M059J (cell line): ENCODE data around the gene ZDHHC11B. TPM values are rescaled to one million over a fixed set of nuclear protein-coding genes. Genes with fewer than 3 reads are reported as not detected.
"Not testable (repeated sequence)": the region's sequence is repeated elsewhere in the genome, so short reads cannot be mapped to it uniquely, and the experiment has no call there.

Source experiments
- DNase-seq: peaks from one replicate; pipeline ENCODE4 v3.0.0-alpha.2; 2012; ENCODE audit warnings: low read depth
- total RNA-seq: library from RNA; depleted of rRNA; stranded (reverse); fragments of >200 nt; shearing (Covaris generic); gene quantifications from 2 replicates; pipeline ENCODE4 v1.2.3, GENCODE V29; 2014

ZDHHC11B gene
- total RNA-seq, 1 experiment from 2014 or later, result not detected

DNA sequence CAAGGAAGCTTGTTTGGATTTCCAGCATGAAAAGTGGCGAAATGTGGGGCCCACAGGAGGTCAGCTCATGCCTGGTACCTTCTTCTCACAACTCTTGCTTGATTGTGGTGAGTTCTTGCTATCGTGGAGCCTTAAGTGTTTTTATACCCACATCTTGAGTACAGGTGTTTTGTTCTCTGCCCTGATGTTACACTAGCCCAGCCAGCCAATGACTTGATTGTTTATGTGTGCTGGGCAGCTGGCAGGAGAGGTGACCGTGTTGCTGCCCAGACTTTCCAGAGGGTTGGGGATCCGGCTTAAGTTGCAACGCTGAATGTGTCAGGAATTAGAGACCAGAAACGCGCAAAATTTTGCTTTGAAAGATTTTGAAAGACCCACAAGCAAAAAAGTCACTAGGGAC, 67.4 kb downstream of the ZDHHC11B start:
- no peak for DNase-seq

DNA sequence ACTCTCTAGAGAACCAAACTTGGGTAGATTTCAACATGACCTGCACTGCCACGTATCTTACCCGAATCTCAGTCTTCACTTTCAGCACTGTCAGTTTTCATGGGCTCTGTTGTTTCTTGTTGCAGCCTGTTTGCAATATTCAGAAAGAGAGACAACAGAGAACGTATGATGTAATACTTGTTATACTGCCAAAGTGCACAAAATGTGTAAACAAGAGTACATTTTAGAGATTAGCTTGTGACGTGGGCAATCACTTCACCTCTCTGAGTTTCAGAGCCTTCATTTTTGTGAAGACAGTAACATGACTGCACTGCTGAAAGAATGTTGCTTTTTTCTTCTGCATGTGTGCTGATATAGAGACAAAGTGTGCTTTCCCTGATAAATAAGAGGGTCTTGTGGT, 67.8 kb downstream of the ZDHHC11B start:
- DNase-seq, result not testable (repeated sequence)

DNA sequence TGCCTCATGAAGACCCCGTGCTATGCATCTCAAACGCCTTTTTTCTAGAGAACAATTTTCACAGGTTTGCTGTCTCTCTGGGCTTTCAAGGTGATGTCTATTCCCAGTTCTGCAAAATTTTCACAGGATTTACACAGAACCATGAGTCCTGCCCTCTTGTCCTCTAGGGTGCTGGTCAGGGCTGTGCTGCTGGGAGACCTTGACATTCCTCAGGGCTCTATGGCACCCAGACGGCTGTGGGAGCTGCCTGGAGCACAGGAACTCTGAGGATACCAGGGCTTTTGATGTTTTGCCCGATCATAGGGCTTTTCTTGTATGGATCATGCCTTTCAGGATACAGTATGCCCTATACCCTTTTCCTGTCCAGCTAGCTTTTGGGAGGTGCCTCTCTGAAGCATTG, 68.9 kb downstream of the ZDHHC11B start:
- DNase-seq, result not testable (repeated sequence)

DNA sequence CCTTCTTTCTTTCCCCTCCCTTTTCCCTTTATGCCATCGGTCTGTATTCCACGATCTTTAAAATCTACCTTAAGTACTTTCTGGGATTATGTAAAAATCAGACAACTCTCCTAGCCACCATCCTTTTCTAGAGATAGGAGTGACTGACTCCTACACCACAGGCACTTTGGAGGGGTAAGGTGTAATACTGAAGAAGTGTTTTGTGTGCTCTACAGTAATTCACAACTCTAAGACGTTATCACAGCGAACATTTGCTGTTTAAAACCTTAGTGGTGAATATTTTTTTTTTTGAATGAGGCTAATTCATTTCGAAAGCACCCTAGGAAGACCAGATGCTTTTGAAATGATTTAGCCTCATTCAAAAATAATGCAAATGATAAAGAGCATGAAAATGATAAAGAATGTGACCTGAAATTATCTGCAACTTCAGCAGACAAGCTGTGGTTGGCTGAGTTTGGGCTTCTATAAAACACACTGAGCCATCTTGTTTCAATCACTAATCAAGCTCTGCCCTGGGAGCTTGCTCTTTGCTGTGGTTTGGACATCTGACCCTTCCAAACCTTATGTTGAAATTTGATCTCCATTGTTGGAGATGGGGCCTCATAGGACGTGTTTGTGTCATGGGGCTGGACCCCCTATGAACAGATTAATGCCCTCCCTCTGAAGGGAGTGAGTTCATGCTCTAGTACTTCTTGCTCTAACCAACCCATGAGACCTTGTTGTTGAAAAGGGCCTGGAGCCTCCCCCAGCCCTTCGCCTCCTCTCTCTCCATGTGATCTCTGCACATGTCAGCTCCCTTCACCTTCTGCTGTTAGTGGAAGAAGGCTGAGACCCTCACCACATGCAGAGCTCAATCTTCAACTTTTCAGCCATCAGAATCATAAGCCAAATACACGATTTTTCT, 70.1 kb downstream of the ZDHHC11B start:
- not testable (repeated sequence) for DNase-seq

DNA sequence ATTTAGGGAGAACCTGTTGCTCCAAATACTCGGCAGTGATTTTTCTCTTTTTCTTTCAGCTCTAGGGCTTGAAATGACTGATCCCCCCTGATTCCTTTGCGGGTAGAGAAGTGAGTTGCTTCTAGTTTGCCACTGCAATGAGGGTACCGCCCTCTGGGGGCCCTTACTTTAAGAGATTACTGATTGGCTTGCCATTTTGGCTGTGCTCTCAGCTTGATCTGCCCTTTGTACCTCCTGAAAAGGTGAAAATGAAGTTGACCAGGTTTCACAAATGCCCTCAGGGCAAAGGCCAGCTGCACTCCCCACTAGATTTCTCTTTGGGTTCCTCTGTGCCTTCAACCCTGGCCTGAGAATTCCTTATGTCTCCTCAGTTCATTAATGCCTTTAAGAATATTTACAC, 70.8 kb downstream of the ZDHHC11B start:
- not testable (repeated sequence) for DNase-seq

DNA sequence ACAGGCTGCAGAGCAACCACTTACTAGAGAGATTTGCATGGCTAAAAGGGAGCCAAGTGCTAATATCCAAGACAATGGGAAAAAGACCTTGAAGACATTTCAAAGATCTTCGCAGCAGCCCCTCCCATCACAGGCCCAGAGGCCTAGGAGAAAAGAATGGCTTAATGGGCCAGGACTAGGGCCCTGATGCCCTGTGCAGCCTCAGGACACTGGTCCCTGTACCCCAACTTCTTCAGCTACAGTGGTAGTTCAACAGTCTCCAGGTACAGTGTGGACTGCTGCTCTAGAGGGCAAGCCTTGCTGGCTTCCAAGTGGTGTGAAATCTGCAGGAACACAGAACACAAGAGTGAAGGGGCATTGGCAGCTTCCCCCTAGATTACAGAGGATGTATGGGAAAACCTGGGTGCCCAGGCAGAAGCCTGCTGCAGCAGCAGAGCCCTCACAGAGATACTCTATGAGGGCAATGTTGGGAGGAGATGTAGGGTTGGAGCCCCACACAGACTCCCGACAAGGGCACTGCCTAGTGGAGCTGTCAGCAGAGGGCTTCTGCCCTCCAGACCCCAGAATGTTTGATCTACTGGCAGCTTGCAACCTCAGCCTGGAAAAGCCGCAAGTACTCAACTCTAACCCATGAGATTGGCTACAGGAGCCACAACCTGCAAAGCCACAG, 75.5 kb downstream of the ZDHHC11B start:
- DNase-seq, result not testable (repeated sequence)

DNA sequence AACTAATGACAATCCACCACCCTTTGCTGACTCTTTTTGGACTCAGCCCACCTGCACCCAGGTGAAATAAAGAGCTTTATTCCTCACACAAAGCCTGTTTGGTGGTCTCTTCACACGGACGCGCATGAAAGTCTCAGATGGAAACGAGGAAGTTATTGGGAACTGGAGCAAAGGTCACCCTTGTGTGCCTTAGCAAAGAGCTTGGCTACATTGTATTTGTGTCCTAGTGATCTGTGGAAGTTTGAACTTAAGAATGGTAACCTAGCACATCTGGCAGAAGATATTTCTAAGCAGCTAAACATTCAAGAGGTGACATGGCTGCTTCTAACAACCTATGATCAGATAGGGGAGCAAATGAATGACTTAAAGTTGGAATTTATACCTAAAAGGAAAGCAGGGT, 76.2 kb downstream of the ZDHHC11B start:
- not testable (repeated sequence) for DNase-seq

DNA sequence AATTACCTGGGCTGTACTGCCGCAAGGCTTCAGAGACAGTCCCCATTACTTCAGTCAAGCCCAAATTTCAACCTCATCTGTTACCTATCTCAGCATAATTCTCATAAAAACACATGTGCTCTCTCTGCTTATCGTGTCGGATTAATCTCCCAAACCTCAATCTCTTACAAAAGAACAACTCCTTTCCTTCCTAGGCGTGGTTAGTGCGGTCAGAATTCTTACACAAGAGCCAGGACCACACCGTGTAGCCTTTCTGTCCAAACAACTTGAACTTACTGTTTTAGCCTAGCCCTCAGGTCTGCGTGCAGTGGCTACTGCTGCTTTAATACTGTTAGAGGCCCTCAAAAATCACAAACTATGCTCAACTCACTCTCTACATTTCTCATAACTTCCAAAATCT, 78.4 kb downstream of the ZDHHC11B start:
- DNase-seq, result not testable (repeated sequence)

DNA sequence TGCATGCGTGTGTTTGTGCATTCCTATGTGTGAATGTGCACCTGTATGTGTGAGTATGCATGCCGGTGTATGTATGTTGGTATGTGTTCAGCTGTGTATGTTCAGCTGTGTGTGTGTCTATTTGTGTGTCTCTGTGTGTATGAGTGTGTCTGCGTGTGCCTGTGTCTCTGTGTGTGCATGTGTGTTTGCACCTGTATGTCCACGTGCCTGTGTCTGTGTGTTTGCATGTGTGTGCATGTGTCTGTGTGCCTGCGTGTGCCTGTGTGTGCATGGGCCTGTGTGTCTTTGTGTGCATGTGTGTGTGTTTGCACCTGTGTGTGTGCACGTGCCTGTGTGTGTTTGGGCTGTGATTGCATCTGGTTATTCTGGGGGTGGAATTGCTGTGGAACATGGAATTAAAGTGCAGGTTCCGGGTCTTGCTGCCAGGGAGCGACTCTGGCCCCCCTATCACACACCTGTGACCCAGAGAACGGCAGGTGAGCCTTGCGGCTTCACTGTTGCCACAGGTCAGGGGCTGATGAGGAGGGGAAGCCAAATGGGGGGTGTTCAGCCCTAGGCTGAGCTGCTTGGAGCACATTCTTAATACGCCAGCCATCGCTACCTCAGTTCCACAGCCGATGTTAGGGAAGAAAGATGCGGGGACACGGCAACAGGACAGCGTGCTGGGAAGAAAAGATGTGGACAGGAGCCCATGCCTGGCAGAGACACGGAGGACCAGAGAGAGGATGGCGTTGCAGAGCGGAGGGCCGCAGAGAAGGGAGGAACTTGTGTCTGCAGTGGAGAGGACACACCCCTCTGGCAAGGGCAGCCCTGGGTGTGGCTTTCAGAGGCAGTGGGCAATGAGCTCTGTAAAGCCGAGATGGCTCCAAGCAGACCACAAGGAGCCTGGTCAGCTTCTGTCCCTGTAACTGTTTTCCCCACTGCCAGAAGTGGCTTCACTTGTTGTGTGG, 87.5 kb downstream of the ZDHHC11B start:
- not testable (repeated sequence) for DNase-seq

DNA sequence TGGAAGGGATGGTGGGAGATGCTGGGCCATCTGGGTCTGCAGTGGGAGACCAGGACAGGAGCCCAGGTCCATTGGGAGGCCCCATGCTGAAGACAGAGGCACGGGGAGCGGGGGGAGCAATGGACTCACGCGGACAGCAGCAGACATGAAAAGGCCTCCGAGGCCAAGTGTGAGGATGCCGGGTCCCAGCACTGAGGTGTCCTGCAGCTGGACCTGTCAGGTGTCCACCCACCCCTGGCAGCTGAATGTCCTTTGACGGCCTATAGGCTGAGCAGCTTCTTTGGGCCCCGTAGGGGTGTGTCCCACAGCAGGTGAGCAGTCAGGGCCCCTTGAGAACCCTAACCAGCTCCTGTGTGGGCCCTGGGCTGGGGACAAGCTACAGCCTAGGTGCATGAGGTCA, 88.3 kb downstream of the ZDHHC11B start:
- DNase-seq, result not testable (repeated sequence)

DNA sequence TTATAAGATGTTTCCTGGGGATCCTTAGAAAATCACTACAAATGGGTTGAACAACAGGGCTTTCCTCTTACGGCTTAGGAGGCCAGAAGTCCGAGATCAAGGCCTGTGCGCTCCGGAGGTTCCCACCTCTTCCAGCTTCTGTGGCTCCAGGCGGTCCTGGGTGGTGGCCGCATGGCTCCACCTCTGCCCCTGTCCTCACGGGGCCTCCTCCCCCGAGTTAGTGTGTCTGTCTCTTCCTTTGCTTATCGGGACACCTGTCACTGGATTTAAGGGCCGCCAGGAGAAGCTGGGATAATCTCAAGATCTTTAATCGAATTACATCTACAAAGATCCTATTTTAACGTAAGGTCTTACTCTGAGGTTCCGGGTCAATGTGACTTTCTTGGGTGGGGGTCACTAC, 89.1 kb downstream of the ZDHHC11B start:
- DNase-seq, result not testable (repeated sequence)

DNA sequence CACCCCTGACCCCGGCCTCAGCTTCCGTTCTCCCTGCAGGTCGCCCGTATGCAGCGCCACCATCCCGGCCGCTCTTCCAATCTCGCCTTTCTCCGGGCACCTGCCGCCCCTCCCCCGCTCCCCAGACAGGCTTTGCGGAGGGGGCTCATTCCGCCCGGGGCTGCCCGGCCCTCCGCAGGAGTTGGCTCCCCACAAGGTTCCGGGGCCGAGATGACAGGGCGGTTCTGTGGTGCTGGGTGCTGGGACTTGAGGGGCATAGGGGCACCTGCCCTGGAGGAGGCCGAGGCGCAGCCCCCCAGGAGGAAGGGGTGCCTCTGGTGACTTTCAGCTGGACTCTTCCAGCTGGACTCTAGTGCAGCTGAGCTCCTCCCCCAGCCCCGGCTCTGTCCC, 90.5 kb downstream of the ZDHHC11B start:
- DNase-seq, result not testable (repeated sequence)

DNA sequence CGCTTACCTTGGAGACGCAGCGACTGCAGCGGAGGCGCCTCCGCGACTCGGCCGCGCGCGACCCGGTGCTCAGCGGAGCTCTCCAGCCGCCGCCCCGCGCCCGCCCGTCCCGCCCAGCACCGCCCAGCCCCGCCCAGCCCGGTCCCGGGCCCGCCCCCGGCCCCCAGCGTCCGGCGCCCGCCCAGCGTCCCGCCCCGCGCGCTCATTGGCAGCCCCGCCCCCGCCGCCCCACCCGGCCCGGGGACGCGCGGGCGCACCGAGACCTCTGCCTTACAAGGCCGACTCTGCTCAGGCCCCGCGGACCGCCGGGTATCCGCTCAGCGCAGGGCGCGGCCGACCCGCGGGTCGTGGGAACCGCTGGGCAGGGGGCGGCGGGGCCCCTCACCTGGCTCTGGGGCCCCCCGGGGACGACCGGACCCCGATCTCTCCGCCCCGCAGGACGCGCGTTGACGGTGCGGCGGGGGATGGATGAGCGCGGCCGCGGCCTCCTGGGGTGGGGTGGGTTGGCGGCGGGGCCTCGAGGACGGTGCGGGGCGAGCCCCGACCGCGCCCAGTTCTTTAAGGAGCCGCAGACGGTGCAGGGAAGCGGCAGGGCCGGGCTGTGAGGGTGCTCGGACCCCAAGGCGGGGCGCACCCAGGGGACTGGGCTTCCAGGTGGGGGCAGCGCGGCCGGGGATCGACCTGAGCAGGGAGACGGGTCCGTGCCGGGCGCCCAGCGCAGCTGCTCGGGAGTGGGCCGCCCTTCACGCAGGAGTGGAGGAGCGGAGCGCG, 91.1 kb downstream of the ZDHHC11B start, which contains the start of gene TPPP:
TSS of gene TPPP (minus strand) at position 82 of the 771 bp plus-strand sequence. CDS start 15,292 bp downstream, outside the sequence.
- peak; percentile 57 for DNase-seq

DNA sequence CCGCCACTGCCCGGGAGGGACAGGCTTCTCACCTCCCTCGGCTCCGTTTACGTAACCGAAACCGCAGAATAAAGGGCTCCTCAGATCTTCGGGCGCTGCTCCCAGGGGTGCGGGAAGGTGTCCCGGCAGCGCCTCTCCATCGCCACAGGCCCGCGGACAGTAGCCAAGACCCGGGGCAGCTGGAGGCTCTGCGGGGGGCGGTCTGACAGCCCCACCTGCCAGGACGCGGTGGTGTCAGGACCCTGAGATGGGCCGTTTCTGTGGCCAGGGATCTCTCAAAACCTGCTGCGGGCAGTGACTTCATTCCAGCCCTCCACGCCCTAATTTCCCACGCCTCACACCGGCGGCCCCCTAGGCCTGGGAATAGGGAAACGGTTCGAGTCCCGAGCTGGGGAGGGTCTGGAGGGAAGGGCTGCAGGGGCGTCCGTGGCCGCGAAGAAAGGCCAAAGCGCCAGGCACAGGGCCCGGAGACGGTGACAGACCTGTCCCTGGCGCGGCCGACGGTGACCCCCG, 91.9 kb downstream of the ZDHHC11B start:
- DNase-seq, result not testable (repeated sequence)

DNA sequence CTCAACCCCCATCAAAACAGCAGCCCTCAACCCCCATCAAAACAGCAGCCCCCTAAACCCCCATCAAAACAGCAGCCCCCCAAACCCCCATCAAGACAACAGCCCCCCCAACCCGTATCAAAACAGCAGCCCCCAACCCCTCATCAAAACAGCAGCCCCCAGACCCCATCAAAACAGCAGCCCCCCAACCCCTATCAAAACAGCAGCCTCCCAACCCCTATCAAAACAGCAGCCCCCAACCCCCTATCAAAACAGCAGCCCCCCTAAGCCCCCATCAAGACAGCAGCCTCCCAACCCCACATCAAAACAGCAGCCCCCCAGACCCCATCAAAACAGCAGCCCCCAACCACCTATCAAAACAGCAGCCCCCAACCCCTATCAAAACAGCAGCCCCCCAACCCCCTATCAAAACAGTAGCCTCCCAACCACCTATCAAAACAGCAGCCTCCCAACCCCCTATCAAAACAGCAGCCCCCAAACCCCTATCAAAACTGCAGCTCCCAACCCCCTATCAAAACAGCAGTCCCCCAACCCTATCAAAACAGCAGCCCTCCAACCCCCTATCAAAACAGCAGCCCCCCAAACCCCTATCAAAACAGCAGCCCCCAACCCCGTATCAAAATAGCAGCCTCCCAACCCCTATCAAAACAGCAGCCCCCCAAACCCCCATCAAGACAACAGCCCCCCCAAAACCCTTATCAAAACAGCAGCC, 92.6 kb downstream of the ZDHHC11B start:
- no peak for DNase-seq

DNA sequence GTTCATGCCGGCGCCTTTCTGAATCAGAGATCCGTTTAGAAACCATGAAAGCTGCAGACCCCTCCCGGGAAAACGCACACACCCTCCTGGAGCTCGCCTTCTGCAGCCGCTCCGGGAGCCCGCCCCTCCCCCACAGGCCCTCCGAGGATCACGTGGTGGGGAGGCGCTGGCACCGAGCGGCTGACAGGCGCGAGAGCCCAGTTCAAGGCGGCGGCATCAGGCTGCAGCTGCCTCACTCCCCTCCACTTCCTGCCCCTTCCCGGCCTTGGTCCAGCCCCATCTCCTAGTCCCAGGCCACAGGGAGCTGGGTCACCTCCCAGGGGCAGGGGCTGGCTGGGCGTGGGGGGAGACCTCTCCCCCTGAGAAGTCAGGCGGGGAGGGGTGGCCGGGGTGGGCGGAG, 93.5 kb downstream of the ZDHHC11B start:
- not testable (repeated sequence) for DNase-seq

DNA sequence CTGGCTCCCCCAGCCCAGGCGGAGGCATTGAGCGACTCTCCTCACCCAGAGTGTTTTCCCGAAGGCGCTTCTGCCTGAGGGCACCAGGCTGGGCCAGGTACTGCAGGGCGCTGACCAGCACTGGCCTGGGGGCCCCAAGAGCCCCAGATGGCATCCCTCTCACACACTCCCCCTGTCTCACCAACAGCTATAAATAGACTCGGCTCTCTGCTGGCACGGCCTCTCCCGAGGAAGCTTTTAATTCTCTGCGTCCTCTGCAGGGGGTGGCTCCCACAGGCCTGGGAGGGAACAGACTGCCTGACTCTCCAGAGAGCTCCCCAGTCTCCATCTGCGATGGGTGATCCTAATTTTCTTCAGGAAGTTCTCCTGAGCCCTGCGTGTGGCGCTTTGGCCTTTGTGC, 94.2 kb downstream of the ZDHHC11B start:
- not testable (repeated sequence) for DNase-seq

DNA sequence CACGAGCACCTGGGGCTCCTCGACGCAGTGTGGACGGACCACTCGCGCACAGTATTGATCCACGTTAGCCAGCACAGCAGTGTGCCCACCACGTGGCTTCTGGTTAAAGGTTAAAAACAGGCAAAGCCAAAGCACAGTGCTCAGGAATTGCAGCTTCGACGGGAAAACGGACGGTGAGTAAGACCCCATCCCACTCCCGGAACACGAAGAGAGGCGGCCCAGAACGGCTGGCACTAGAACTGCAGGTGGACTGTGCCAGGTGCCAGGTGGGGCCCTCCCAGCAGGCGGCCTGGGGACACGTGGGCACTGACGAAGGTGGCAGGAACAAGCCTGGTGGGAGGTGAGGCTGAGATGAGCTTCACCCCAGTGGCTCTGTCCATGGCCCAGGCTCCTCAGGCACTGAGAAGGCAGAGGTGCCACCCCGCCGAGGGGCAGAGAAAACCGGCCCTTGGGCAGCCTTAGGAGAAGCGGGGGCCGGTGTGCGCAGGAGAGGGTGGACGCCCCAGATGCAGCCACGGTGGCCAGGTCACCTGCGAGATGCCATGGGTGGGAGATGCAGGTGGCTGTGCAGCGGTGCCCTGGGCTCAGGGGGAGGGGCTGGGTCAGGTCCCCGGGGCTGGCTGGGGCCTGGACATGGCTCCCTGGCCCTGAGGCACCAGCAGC, 96.0 kb downstream of the ZDHHC11B start:
- not testable (repeated sequence) for DNase-seq

DNA sequence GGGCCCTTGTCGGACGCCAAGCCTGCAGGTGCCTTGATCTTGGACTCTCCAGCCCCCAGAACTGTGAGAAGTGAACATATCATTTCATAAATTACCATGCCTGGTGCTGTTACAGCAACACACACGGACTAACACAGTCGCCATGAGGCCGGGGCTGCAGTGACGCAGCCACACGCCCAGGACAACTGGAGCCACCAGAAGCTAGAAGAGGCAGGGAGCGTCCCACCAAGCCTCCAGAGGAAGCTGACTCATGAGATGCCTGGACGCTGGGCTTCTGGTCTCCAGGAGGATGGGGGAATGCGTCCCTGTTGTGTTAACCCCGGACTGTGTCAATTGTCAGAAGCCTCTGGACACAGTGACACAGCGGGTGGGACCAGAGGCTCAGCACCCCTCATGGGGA, 97.6 kb downstream of the ZDHHC11B start:
- not testable (repeated sequence) for DNase-seq
